IMR-90 (cell line): ENCODE results near the gene MROH2B. TPM values are rescaled to one million over a fixed set of nuclear protein-coding genes. Genes with fewer than 3 reads are reported as not detected.

Source experiments
- ATAC-seq: fragments of 200-7000 bp; cut with Tn5 transposase; 2 replicates; pipeline ENCODE4 v1.9.1; 2020; ENCODE audit warnings: low read depth, mild to moderate bottlenecking, moderate library complexity
- BruUV-seq: library from RNA; stranded (reverse); fragments of 400-500 nt; replicated peaks from 2 replicates; lab custom pipeline; 2021; lab: Mats Ljungman, UMichigan
- CTCF ChIA-PET: fragments of 300-600 bp; formaldehyde crosslinking; extraction: SDS; loops from one replicate; lab custom pipeline; 2021; ENCODE audit warnings: antibody characterized with exemption; lab: Yijun Ruan, JAX
- POLR2A ChIA-PET: fragments of 300-600 bp; sonication (Branson Sonifier 250); formaldehyde crosslinking; loops from one replicate; lab custom pipeline; 2022; ENCODE audit warnings: antibody characterized with exemption; ENCODE audit not compliant: unreplicated experiment; lab: Charles Lee
- DNase-seq: peaks from one replicate; pipeline ENCODE4 v3.0.0; 2013
- H2AFZ ChIP-seq: replicated peaks from 2 replicates; pipeline ENCODE3; 2013; ENCODE audit warnings: low read length, mild to moderate bottlenecking; ENCODE audit not compliant: poor library complexity
- H2AK5ac ChIP-seq: 2 replicates; pipeline ENCODE4 v1.6.1; 2013; ENCODE audit warnings: low read depth, low read length, inconsistent platforms
- H2AK9ac ChIP-seq: replicated peaks from 2 replicates; pipeline ENCODE3; 2013; ENCODE audit warnings: mild to moderate bottlenecking, low read depth, low read length, moderate library complexity; ENCODE audit not compliant: poor library complexity
- H2BK120ac ChIP-seq: 2 replicates; pipeline ENCODE4 v1.6.1; 2013; ENCODE audit warnings: low read depth, low read length, inconsistent platforms
- H2BK15ac ChIP-seq: 3 replicates; pipeline ENCODE4 v1.6.1; 2013; ENCODE audit warnings: low read depth, low read length, inconsistent platforms
- H2BK20ac ChIP-seq: 2 replicates; pipeline ENCODE4 v1.6.1; 2013; ENCODE audit warnings: low read depth, mild to moderate bottlenecking, inconsistent platforms, low read length, moderate library complexity
- H2BK5ac ChIP-seq: 2 replicates; pipeline ENCODE4 v1.6.1; 2013; ENCODE audit warnings: mild to moderate bottlenecking, low read depth, low read length, inconsistent platforms; ENCODE audit not compliant: poor library complexity, severe bottlenecking
- H3K14ac ChIP-seq: replicated peaks from 2 replicates; pipeline ENCODE4 v1.6.1; 2013; ENCODE audit warnings: low read depth, low read length, inconsistent platforms
- H3K18ac ChIP-seq: 2 replicates; pipeline ENCODE4 v1.6.1; 2013; ENCODE audit warnings: low read depth, low read length, control low read depth
- H3K23ac ChIP-seq: 2 replicates; pipeline ENCODE4 v1.6.1; 2013; ENCODE audit warnings: low read depth, low read length, inconsistent platforms
- H3K27ac ChIP-seq: 2 replicates; pipeline ENCODE4 v1.5.1; 2013; ENCODE audit warnings: mild to moderate bottlenecking, control low read depth, low read length; ENCODE audit not compliant: insufficient read depth
- H3K27me3 ChIP-seq: 2 replicates; pipeline ENCODE4 v1.6.1; 2013; ENCODE audit warnings: low read length; ENCODE audit not compliant: control insufficient read depth, insufficient read depth
- H3K36me3 ChIP-seq: 2 replicates; pipeline ENCODE4 v1.6.1; 2013; ENCODE audit warnings: low read length, mixed read lengths; ENCODE audit not compliant: control insufficient read depth, insufficient read depth
- H3K4ac ChIP-seq: 2 replicates; pipeline ENCODE4 v1.6.1; 2013; ENCODE audit warnings: low read depth, low read length, inconsistent platforms
- H3K4me1 ChIP-seq: 2 replicates; pipeline ENCODE4 v1.6.1; 2013; ENCODE audit warnings: low read length, mixed read lengths; ENCODE audit not compliant: control insufficient read depth, insufficient read depth
- H3K4me2 ChIP-seq: 2 replicates; pipeline ENCODE4 v1.6.1; 2013; ENCODE audit warnings: low read depth, mild to moderate bottlenecking, control low read depth, low read length, moderate library complexity
- H3K4me3 ChIP-seq: 2 replicates; pipeline ENCODE4 v1.5.1; 2013; ENCODE audit warnings: low read depth, mild to moderate bottlenecking, control low read depth, low read length, moderate library complexity; ENCODE audit not compliant: insufficient read depth
- H3K56ac ChIP-seq: 2 replicates; pipeline ENCODE4 v1.6.1; 2013; ENCODE audit warnings: low read length, inconsistent platforms; ENCODE audit not compliant: insufficient read depth; ENCODE audit errors: extremely low read depth
- H3K79me1 ChIP-seq, 2 experiments: 2 replicates each; pipeline ENCODE4 v1.6.1; 2013; ENCODE audit warnings: low read length in 2 of 2, inconsistent platforms in 1 of 2, low read depth in 1 of 2
- H3K9ac ChIP-seq: 2 replicates; pipeline ENCODE4 v1.6.1; 2013; ENCODE audit warnings: low read depth, low read length, control low read depth
- H3K9me1 ChIP-seq: 2 replicates; pipeline ENCODE4 v1.6.1; 2013; ENCODE audit warnings: low read length, inconsistent platforms; ENCODE audit not compliant: insufficient read depth
- H3K9me3 ChIP-seq: 2 replicates; pipeline ENCODE4 v1.6.1; 2013; ENCODE audit warnings: low read length; ENCODE audit not compliant: control insufficient read depth, insufficient read depth
- H4K20me1 ChIP-seq: 2 replicates; pipeline ENCODE4 v1.6.1; 2013; ENCODE audit warnings: low read length, inconsistent platforms; ENCODE audit not compliant: insufficient read depth
- H4K5ac ChIP-seq: 2 replicates; pipeline ENCODE4 v1.6.1; 2013; ENCODE audit warnings: mild to moderate bottlenecking, low read depth, low read length, control low read depth
- H4K8ac ChIP-seq, 2 experiments: 2 replicates each; pipeline ENCODE4 v1.6.1; 2013; ENCODE audit warnings: low read depth in 2 of 2, low read length in 2 of 2, control low read depth in 1 of 2, inconsistent platforms in 1 of 2
- H4K91ac ChIP-seq: 2 replicates; pipeline ENCODE4 v1.6.1; 2013; ENCODE audit warnings: low read depth, low read length, inconsistent platforms; ENCODE audit not compliant: insufficient read depth
- BHLHE40 ChIP-seq: fragments of 150-350 bp; IDR thresholded peaks from 2 replicates; pipeline ENCODE4 v1.6.1; 2016; ENCODE audit warnings: mild to moderate bottlenecking, low read depth, low read length
- CEBPB ChIP-seq: IDR thresholded peaks from 2 replicates; pipeline ENCODE4 v1.6.1; 2012; ENCODE audit warnings: low read depth, low read length, improper control_type of control experiment
- CHD1 ChIP-seq: IDR thresholded peaks from 2 replicates; pipeline ENCODE4 v1.6.1; 2012; ENCODE audit warnings: low read depth, low read length, improper control_type of control experiment
- FOS ChIP-seq: fragments of 150-350 bp; IDR thresholded peaks from 2 replicates; pipeline ENCODE4 v1.6.1; 2016; ENCODE audit warnings: low read depth, low read length
- MAFK ChIP-seq: IDR thresholded peaks from 2 replicates; pipeline ENCODE4 v1.6.1; 2012; ENCODE audit warnings: low read depth, low read length, improper control_type of control experiment
- MAZ ChIP-seq: IDR thresholded peaks from 2 replicates; pipeline ENCODE4 v1.6.1; 2012; ENCODE audit warnings: low read depth, mild to moderate bottlenecking, low read length, improper control_type of control experiment, moderate library complexity, borderline replicate concordance
- MXI1 ChIP-seq: IDR thresholded peaks from 2 replicates; pipeline ENCODE4 v1.6.1; 2012; ENCODE audit warnings: low read depth, mild to moderate bottlenecking, low read length, moderate library complexity, borderline replicate concordance
- NFE2L2 ChIP-seq: fragments of 150-350 bp; IDR thresholded peaks from 2 replicates; pipeline ENCODE4 v1.6.1; 2016; ENCODE audit warnings: low read depth, mild to moderate bottlenecking, low read length
- POLR2A ChIP-seq: IDR thresholded peaks from 2 replicates; pipeline ENCODE4 v1.6.1; 2012; ENCODE audit warnings: mild to moderate bottlenecking, low read depth, low read length
- RAD21 ChIP-seq: IDR thresholded peaks from 2 replicates; pipeline ENCODE4 v1.6.1; 2012; ENCODE audit warnings: low read length, improper control_type of control experiment
- RCOR1 ChIP-seq: IDR thresholded peaks from 2 replicates; pipeline ENCODE4 v1.6.1; 2012; ENCODE audit warnings: mild to moderate bottlenecking, low read length, improper control_type of control experiment; ENCODE audit not compliant: insufficient replicate concordance
- RFX5 ChIP-seq: IDR thresholded peaks from 2 replicates; pipeline ENCODE4 v1.8.0; 2012; ENCODE audit warnings: low read depth, mild to moderate bottlenecking, low read length, moderate library complexity
- SMC3 ChIP-seq: fragments of 150-350 bp; IDR thresholded peaks from 2 replicates; pipeline ENCODE4 v1.6.1; 2016; ENCODE audit warnings: low read depth, mild to moderate bottlenecking, antibody characterized with exemption, low read length, moderate library complexity
- WGBS, 2 experiments: methylation state at CpG; one replicate each; pipeline versions ENCODE4 v1.1.5 to v1.1.7; 2013; ENCODE audit warnings: missing lambda C conversion rate in 2 of 2; ENCODE audit not compliant: insufficient read length in 1 of 2; ENCODE audit errors: extremely low coverage in 2 of 2; 5-methylcytosine and 5-hydroxymethylcytosine counted together
- dilution Hi-C: fragments of 300-500 bp; cut with HindIII; formaldehyde crosslinking; loops from one replicate; pipeline ENCODE4 v1.14.3; 2018; ENCODE audit warnings: low sequenced_read_pairs; ENCODE audit not compliant: unreplicated experiment
- in situ Hi-C: fragments of 300-500 bp; cut with MboI; formaldehyde crosslinking; loops from 3 replicates; pipeline ENCODE4 v1.14.3; 2019; ENCODE audit warnings: low sequenced_read_pairs, inconsistent platforms, mixed read lengths
- intact Hi-C: fragments of 100-400 bp; cut with micrococcal nuclease; formaldehyde crosslinking; loops from 2 replicates; pipeline ENCODE4 v1.10.0; 2022
- polyA plus RNA-seq, 3 experiments: library from polyadenylated mRNA; depleted of rRNA; stranded (reverse); fragments of >200 nt; gene quantifications; 2 replicates each; pipeline ENCODE4 v1.2.3, GENCODE V29; 2012; ENCODE audit warnings: low replicate concordance in 1 of 3
- total RNA-seq: library from RNA; depleted of rRNA; stranded (reverse); fragments of >200 nt; gene quantifications from 2 replicates; pipeline ENCODE4 v1.2.3, GENCODE V29; 2012
- TF ChIP-seq, protein P1 (sequence below): fragments of 150-350 bp; IDR thresholded peaks from 2 replicates; pipeline ENCODE4 v1.6.1; 2016; ENCODE audit warnings: low read depth, mild to moderate bottlenecking, low read length, moderate library complexity, borderline replicate concordance
- TF ChIP-seq, protein P2 (sequence below): fragments of 150-350 bp; IDR thresholded peaks from 2 replicates; pipeline ENCODE4 v1.6.1; 2017; ENCODE audit warnings: mild to moderate bottlenecking, antibody characterized with exemption, low read length, low read depth
- TF ChIP-seq, protein P3 (sequence below): conservative IDR thresholded peaks from 2 replicates; pipeline ENCODE4 v1.5.1; 2012; ENCODE audit warnings: mild to moderate bottlenecking, low read depth, low read length, improper control_type of control experiment

Gene MROH2B
- total and polyA plus RNA-seq, 2 of the 4 experiments (the other 2 are of a cell fraction), result not detected

DNA sequence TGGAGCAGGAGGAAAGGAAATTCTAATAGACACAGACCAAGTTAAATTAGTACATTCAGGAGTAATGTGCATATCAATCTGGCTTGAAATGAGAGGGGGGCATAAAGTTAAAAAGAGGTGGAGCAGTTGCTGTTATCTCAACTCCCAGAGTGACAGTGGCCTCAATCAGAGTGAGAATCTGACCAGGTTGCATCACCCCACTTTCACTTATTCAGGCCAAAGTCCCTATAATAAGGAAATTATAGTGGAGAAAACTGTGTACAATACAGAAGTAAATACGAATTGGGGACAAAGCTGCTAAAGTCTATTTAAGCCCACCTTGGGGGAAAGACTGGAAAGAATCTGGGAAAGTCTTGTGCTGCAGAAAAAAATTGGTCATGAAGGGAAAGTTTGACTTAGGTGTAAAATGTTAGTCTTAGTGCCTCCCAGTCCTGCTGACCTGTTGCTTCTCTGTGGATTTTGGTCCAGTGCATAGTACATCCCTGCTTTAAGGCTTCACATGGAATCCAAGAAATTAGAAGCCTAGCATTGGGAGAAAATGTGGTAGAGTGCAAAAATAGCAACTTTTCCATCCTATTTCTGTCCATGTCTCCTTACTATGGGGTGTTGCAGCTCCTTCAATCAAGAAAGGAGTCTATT, 27.9 kb downstream of the MROH2B start:
- Histone ChIP-seq H3K56ac (no peak overlapping the region), H2BK120ac (no peak overlapping the region), H3K27me3 (no peaks in the 10 kb centered on the region; the same call in 1 of the 2 replicates), H3K4me3 (no peak overlapping the region), H2AK9ac (no peak overlapping the region), H2AFZ (no peak overlapping the region), H3K4me2 (no peak overlapping the region), H4K5ac (no peak overlapping the region), H3K4ac (no peak overlapping the region), H2AK5ac (no peak overlapping the region), H4K91ac (no peak overlapping the region), H2BK15ac (no peak overlapping the region), H3K9ac (no peak overlapping the region), H3K79me1 (no peaks in the 10 kb centered on the region), H3K27ac (no peak overlapping the region), H3K14ac (no peak overlapping the region), H3K9me3 (no peaks in the 10 kb centered on the region), H3K36me3 (no peaks in the 10 kb centered on the region), H4K20me1 (no peaks in the 10 kb centered on the region), H2BK20ac (no peak overlapping the region), H3K23ac (no peak overlapping the region), H3K18ac (no peak overlapping the region), H2BK5ac (no peak overlapping the region), H3K4me1 (no peaks in the 10 kb centered on the region), H3K9me1 (no peaks in the 10 kb centered on the region), H4K8ac (no peak overlapping the region)
- CTCF ChIA-PET, result interaction anchor here (0.7 kb wide), 1 partner anchor 67 kb away, joined by 3 read pairs; no protein-coding TSS in a partner anchor
- intact Hi-C loops, result no loop called here
- ATAC-seq (no peak), DNase-seq (no peak)
- BruUV-seq, result no TSS peak
- dilution Hi-C loops, result no loop called here
- 57% methylated on average over 1 of the region's 1 CpG; no CpG with 5 or more reads in 1 of the 2 experiments for WGBS, 2 experiments
- TF ChIP-seq, protein P1, sequence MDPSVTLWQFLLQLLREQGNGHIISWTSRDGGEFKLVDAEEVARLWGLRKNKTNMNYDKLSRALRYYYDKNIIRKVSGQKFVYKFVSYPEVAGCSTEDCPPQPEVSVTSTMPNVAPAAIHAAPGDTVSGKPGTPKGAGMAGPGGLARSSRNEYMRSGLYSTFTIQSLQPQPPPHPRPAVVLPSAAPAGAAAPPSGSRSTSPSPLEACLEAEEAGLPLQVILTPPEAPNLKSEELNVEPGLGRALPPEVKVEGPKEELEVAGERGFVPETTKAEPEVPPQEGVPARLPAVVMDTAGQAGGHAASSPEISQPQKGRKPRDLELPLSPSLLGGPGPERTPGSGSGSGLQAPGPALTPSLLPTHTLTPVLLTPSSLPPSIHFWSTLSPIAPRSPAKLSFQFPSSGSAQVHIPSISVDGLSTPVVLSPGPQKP, result no peak
- no peak for TF ChIP-seq RAD21
- no peak for TF ChIP-seq CEBPB
- TF ChIP-seq BHLHE40, result no peak
- no peak for TF ChIP-seq POLR2A
- TF ChIP-seq MXI1, result no peak
- no peak for TF ChIP-seq RCOR1
- TF ChIP-seq CHD1, result no peak
- TF ChIP-seq NFE2L2, result no peak
- TF ChIP-seq, protein P2, sequence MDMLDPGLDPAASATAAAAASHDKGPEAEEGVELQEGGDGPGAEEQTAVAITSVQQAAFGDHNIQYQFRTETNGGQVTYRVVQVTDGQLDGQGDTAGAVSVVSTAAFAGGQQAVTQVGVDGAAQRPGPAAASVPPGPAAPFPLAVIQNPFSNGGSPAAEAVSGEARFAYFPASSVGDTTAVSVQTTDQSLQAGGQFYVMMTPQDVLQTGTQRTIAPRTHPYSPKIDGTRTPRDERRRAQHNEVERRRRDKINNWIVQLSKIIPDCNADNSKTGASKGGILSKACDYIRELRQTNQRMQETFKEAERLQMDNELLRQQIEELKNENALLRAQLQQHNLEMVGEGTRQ, result no peak
- TF ChIP-seq, protein P3, sequence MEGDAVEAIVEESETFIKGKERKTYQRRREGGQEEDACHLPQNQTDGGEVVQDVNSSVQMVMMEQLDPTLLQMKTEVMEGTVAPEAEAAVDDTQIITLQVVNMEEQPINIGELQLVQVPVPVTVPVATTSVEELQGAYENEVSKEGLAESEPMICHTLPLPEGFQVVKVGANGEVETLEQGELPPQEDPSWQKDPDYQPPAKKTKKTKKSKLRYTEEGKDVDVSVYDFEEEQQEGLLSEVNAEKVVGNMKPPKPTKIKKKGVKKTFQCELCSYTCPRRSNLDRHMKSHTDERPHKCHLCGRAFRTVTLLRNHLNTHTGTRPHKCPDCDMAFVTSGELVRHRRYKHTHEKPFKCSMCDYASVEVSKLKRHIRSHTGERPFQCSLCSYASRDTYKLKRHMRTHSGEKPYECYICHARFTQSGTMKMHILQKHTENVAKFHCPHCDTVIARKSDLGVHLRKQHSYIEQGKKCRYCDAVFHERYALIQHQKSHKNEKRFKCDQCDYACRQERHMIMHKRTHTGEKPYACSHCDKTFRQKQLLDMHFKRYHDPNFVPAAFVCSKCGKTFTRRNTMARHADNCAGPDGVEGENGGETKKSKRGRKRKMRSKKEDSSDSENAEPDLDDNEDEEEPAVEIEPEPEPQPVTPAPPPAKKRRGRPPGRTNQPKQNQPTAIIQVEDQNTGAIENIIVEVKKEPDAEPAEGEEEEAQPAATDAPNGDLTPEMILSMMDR, result no peak
- no peak for TF ChIP-seq MAFK
- no peak for TF ChIP-seq SMC3
- no peak for TF ChIP-seq FOS
- TF ChIP-seq RFX5, result no peak
- no peak for TF ChIP-seq MAZ
- in situ Hi-C loops, result no loop called here
- POLR2A ChIA-PET, result no interaction called here
